Endothelial cell of umbilical vein (primary cell): ENCODE measurements around the gene RGS19. TPM values are rescaled to one million over a fixed set of nuclear protein-coding genes. Genes with fewer than 3 reads are reported as not detected.

Experiments
- BruUV-seq: library from RNA; stranded (reverse); fragments of 400-500 nt; replicated peaks from 2 replicates; lab custom pipeline; 2021; lab: Mats Ljungman, UMichigan
- CTCF ChIA-PET: fragments of 300-600, 350-600 bp; sonication (Branson Sonifier 250); formaldehyde crosslinking; loops from one replicate; lab custom pipeline; 2021; ENCODE audit warnings: antibody characterized with exemption, inconsistent platforms; lab: Charles Lee
- POLR2A ChIA-PET: fragments of 300-600, 350-600 bp; sonication (Branson Sonifier 250); formaldehyde crosslinking; loops from one replicate; lab custom pipeline; 2021; ENCODE audit warnings: antibody characterized with exemption, inconsistent platforms; lab: Charles Lee
- DNase-seq: peaks from one replicate; pipeline ENCODE4 v3.0.0-alpha.2; 2011; ENCODE audit warnings: low read depth, low spot score
- FAIRE-seq: peaks from 2 replicates; lab custom pipeline; 2011; peaks lifted over from hg19 to GRCh38; lab: Jason Lieb, UNC
- H2AFZ ChIP-seq: 2 replicates; pipeline ENCODE4 v1.6.0; 2012; ENCODE audit warnings: low read depth, low read length, control low read depth, inconsistent platforms
- H3K27ac ChIP-seq: 2 replicates; pipeline ENCODE4 v1.5.1; 2011; ENCODE audit warnings: low read depth, mild to moderate bottlenecking, control low read depth, low read length, moderate library complexity; ENCODE audit not compliant: insufficient read depth
- H3K27me3 ChIP-seq, 2 experiments: 2 replicates each; pipeline versions ENCODE4 v1.6.0 to v1.6.1; 2011; ENCODE audit warnings: low read length in 2 of 2, mixed read lengths in 1 of 2; ENCODE audit not compliant: control insufficient read depth in 2 of 2, insufficient read depth in 2 of 2
- H3K36me3 ChIP-seq, 2 experiments: 2 replicates in 1 of 2; 3 replicates in 1 of 2; pipeline ENCODE4 v1.5.1; 2011; ENCODE audit warnings: low read length in 2 of 2, mild to moderate bottlenecking in 1 of 2, moderate library complexity in 1 of 2; ENCODE audit not compliant: control insufficient read depth in 2 of 2, insufficient read depth in 2 of 2; ENCODE audit errors: extremely low read depth in 1 of 2
- H3K4me1 ChIP-seq: 3 replicates; pipeline ENCODE4 v1.5.1; 2011; ENCODE audit warnings: mild to moderate bottlenecking, low read length; ENCODE audit not compliant: control insufficient read depth, insufficient read depth; ENCODE audit errors: extremely low read depth
- H3K4me2 ChIP-seq: 2 replicates; pipeline ENCODE4 v1.6.1; 2011; ENCODE audit warnings: low read length, control low read depth, mixed read lengths; ENCODE audit not compliant: insufficient read depth
- H3K4me3 ChIP-seq, 3 experiments: fragments of 200-600 bp in 1 of 3; sonication (generic), shearing (Covaris generic) in 1 of 3; replicated peaks in 1 of 3; 2 replicates each; pipeline ENCODE4 v1.5.1; 2011 to 2016; ENCODE audit warnings: control low read depth in 3 of 3, low read length in 3 of 3, mild to moderate bottlenecking in 2 of 3, inconsistent platforms in 1 of 3, low read depth in 1 of 3, moderate library complexity in 1 of 3; ENCODE audit not compliant: insufficient read depth in 1 of 3
- H3K79me2 ChIP-seq: 2 replicates; pipeline ENCODE4 v1.6.0; 2012; ENCODE audit warnings: low read length, inconsistent platforms; ENCODE audit not compliant: control insufficient read depth, insufficient read depth
- H3K9ac ChIP-seq: replicated peaks from 2 replicates; pipeline ENCODE3; 2011; ENCODE audit warnings: low read length, control low read depth; ENCODE audit not compliant: insufficient read depth; ENCODE audit errors: extremely low read depth
- H3K9me1 ChIP-seq: replicated peaks from 3 replicates; pipeline ENCODE4 v1.6.0; 2011; ENCODE audit warnings: mild to moderate bottlenecking, low read length; ENCODE audit not compliant: control insufficient read depth, insufficient read depth; ENCODE audit errors: extremely low read depth
- H3K9me3 ChIP-seq: replicated peaks from 2 replicates; pipeline ENCODE4 v1.5.1; 2012; ENCODE audit warnings: low read length, inconsistent platforms; ENCODE audit not compliant: control insufficient read depth, insufficient read depth
- H4K20me1 ChIP-seq: replicated peaks from 2 replicates; pipeline ENCODE3; 2011; ENCODE audit warnings: mild to moderate bottlenecking, low read length; ENCODE audit not compliant: control insufficient read depth, insufficient read depth; ENCODE audit errors: extremely low read depth
- EZH2 ChIP-seq: IDR thresholded peaks from 2 replicates; pipeline ENCODE4 v1.6.1; 2012; ENCODE audit warnings: borderline replicate concordance, low read depth, mild to moderate bottlenecking, moderate library complexity, low read length, inconsistent platforms; ENCODE audit not compliant: severe bottlenecking
- FOS ChIP-seq: IDR thresholded peaks from 2 replicates; pipeline ENCODE4 v1.6.1; 2011; ENCODE audit warnings: mild to moderate bottlenecking, low read length, moderate library complexity, borderline replicate concordance; ENCODE audit not compliant: insufficient read depth
- GATA2 ChIP-seq: IDR thresholded peaks from 2 replicates; pipeline ENCODE4 v1.7.0; 2011; ENCODE audit warnings: low read depth, mild to moderate bottlenecking, moderate library complexity, mixed read lengths, low read length; ENCODE audit not compliant: insufficient read length, insufficient read depth
- JUN ChIP-seq: IDR thresholded peaks from 2 replicates; pipeline ENCODE4 v1.6.1; 2011; ENCODE audit warnings: borderline replicate concordance, low read depth; ENCODE audit not compliant: insufficient read length, insufficient read depth
- POLR2A ChIP-seq: IDR thresholded peaks from 2 replicates; pipeline ENCODE4 v1.6.1; 2012; ENCODE audit warnings: low read depth, mild to moderate bottlenecking, control low read depth, low read length
- POLR2AphosphoS5 ChIP-seq: IDR thresholded peaks from 2 replicates; pipeline ENCODE4 v1.6.1; 2012; ENCODE audit warnings: low read depth, mild to moderate bottlenecking, control low read depth, low read length, moderate library complexity; ENCODE audit not compliant: insufficient read depth
- dilution Hi-C: fragments of 300-500 bp; cut with MboI; formaldehyde crosslinking; loops from one replicate; pipeline ENCODE4 v1.15.0; 2019; ENCODE audit warnings: low sequenced_read_pairs; ENCODE audit not compliant: extremely low pct_ligation_motif_present
- intact Hi-C: fragments of 100-400 bp; cut with micrococcal nuclease; formaldehyde crosslinking; loops from one replicate; pipeline ENCODE4 v1.10.0; 2022
- polyA plus RNA-seq, 4 experiments: library from polyadenylated mRNA; depleted of rRNA in 3 of 4; stranded (reverse) in 3 of 4; unstranded in 1 of 4; fragments of >200 nt; gene quantifications; 2 replicates each; pipeline versions ENCODE4 v1.2.1 to v1.2.3, GENCODE V29; 2011 to 2012; ENCODE audit warnings: missing spikeins in 1 of 4
- total RNA-seq: library from RNA; stranded (reverse); gene quantifications from 2 replicates; pipeline ENCODE4 v1.2.3, GENCODE V29; 2021
- TF ChIP-seq, protein P1 (sequence below): IDR thresholded peaks from 2 replicates; pipeline ENCODE4 v1.6.1; 2011; ENCODE audit not compliant: insufficient read depth, insufficient read length
- TF ChIP-seq, protein P2 (sequence below), 2 donors: IDR thresholded peaks; 1 replicate in 1 of 2; 2 replicates in 1 of 2; pipeline ENCODE4 v1.5.1; 2011; ENCODE audit warnings: low read length in 2 of 2, mild to moderate bottlenecking in 2 of 2, moderate library complexity in 2 of 2, control low read depth in 1 of 2, inconsistent platforms in 1 of 2, low read depth in 1 of 2; ENCODE audit not compliant: insufficient read depth in 1 of 2; ENCODE audit errors: extremely low read depth in 1 of 2

RGS19 gene
- total and polyA plus RNA-seq, 2 donors (not counting 3 experiments of a cell fraction or from before 2014, with no cell fraction given): 27.8 to 33.7 TPM

DNA sequence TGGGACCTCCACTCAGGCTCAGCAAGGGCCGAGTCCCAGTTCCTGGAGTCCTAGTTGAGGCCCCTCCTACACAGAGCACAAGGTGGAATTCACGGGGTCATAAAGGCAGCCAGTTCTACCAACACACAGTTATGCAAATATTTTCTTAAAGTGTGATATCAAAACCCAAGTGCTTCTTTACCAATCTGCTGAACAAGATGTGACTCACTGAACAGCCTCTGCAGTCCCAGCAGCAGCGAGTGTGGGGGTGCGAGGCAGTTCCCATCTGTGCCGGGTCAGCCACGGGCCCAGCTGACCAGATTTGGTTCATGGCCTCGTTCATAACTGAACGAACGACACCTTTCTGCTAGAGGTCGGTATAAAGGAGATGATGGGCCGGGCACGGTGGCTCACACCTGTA is 20.8 kb downstream of the RGS19 start:
- intact Hi-C loops: loop anchor here (10.0 kb wide), 1 partner anchor 164 kb away; the partner anchor contains the start of gene DNAJC5
- TF ChIP-seq GATA2 (no peak), POLR2A (no peak), EZH2 (no peak), POLR2AphosphoS5 (no peak), FOS (no peak), JUN (no peak)
- TF ChIP-seq, protein P1, sequence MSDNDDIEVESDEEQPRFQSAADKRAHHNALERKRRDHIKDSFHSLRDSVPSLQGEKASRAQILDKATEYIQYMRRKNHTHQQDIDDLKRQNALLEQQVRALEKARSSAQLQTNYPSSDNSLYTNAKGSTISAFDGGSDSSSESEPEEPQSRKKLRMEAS: no peak
- TF ChIP-seq, protein P2, sequence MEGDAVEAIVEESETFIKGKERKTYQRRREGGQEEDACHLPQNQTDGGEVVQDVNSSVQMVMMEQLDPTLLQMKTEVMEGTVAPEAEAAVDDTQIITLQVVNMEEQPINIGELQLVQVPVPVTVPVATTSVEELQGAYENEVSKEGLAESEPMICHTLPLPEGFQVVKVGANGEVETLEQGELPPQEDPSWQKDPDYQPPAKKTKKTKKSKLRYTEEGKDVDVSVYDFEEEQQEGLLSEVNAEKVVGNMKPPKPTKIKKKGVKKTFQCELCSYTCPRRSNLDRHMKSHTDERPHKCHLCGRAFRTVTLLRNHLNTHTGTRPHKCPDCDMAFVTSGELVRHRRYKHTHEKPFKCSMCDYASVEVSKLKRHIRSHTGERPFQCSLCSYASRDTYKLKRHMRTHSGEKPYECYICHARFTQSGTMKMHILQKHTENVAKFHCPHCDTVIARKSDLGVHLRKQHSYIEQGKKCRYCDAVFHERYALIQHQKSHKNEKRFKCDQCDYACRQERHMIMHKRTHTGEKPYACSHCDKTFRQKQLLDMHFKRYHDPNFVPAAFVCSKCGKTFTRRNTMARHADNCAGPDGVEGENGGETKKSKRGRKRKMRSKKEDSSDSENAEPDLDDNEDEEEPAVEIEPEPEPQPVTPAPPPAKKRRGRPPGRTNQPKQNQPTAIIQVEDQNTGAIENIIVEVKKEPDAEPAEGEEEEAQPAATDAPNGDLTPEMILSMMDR (IDR thresholded peaks at IDR 0.05; ENCODE audit: extremely low read depth in 1 of 2, insufficient read depth in 1 of 2, low read depth in 1 of 2, low read length in 2 of 2): no peak
- Histone ChIP-seq H3K27ac (no peak overlapping the region), H3K36me3 (no peaks in the 10 kb centered on the region), H3K4me3 (no peak overlapping the region), H3K4me2 (no peak overlapping the region), H3K9ac (no peak overlapping the region), H2AFZ (no peak overlapping the region), H3K4me1 (peaks cover 49% of the 10 kb centered on the region), H3K9me1 (no peaks in the 10 kb centered on the region), H4K20me1 (no peaks in the 10 kb centered on the region), H3K79me2 (peaks cover 3% of the 10 kb centered on the region), H3K27me3 (no peaks in the 10 kb centered on the region), H3K9me3 (no peaks in the 10 kb centered on the region)
- BruUV-seq: no TSS peak
- dilution Hi-C loops: no loop called here
- DNase-seq (no peak), FAIRE-seq (no peak)
- CTCF ChIA-PET: interaction anchor here (2.0 to 15.2 kb wide), 2 partner anchors 20 to 85 kb away, joined by 8 to 412 read pairs; partner anchors contain the start of gene C20orf204
- POLR2A ChIA-PET: interaction anchor here (1.9 kb wide), 1 partner anchor 19 kb away, joined by 9 read pairs; no protein-coding TSS in a partner anchor
